Measurements from ENCODE around the gene C1QL4. TPM values are rescaled to one million over a fixed set of nuclear protein-coding genes. Genes with fewer than 3 reads are reported as not detected.

C1QL4 gene
- total RNA-seq, 4 donors from 2014 or later, result not detected

- no peaks in the 10 kb centered on the region for H3K9me3 ChIP-seq
- H3K4me1 ChIP-seq, result peaks cover 47 to 63% (median 54%) of the 10 kb centered on the region in 3 donors
- DNase-seq, result no peak
- peak overlapping the region; percentile 21 to 62 (median 40) for H3K4me3 ChIP-seq
- peaks cover 16 to 100% (median 25%) of the 10 kb centered on the region in 4 donors for H3K27me3 ChIP-seq
- H3K36me3 ChIP-seq, result no peaks in the 10 kb centered on the region
- H3K27ac ChIP-seq, result no peak overlapping the region
- TF ChIP-seq CTCF (IDR thresholded peaks at IDR 0.05) (no peak), POLR2A (IDR thresholded peaks at IDR 0.05) (no peak)
- intact Hi-C loops (cut with DNase I), result no loop called here
- WGBS, 2 donors, result 11% methylated on average over 3 of the region's 70 CpGs; no CpG with 5 or more reads in 1 of the 2 donors
These were observed 8.2 kb upstream of the C1QL4 start for GRCh38 chr12:49345051-49345824.

GRCh38 chr12:49344486-49345050, 7.6 kb upstream of the C1QL4 start:
- intact Hi-C loops (cut with DNase I), result no loop called here
- no peaks in the 10 kb centered on the region for H3K36me3 ChIP-seq
- H3K4me3 ChIP-seq, result peak overlapping the region in 2 of 4 donors; percentile 48 to 62
- peaks cover 47 to 63% (median 54%) of the 10 kb centered on the region in 3 donors for H3K4me1 ChIP-seq
- no peak for DNase-seq
- H3K27me3 ChIP-seq, result peaks cover 16 to 100% (median 25%) of the 10 kb centered on the region in 4 donors
- WGBS, 2 donors, result 25 to 30% methylated on average over 9 to 13 of the region's 15 CpGs
- TF ChIP-seq CTCF (IDR thresholded peaks at IDR 0.05) (no peak), POLR2A (IDR thresholded peaks at IDR 0.05) (no peak)
- no peak overlapping the region for H3K27ac ChIP-seq
- no peaks in the 10 kb centered on the region for H3K9me3 ChIP-seq

- no peak overlapping the region for H3K27ac ChIP-seq
- DNase-seq, result no peak
- H3K9me3 ChIP-seq, result no peaks in the 10 kb centered on the region
- 2 to 4% methylated on average over 9 to 12 of the region's 33 CpGs for WGBS, 2 donors
- H3K4me1 ChIP-seq, result peaks cover 47 to 60% (median 54%) of the 10 kb centered on the region in 3 donors
- intact Hi-C loops (cut with DNase I), result no loop called here
- H3K27me3 ChIP-seq, result peaks cover 16 to 100% (median 26%) of the 10 kb centered on the region in 4 donors
- peak overlapping the region; percentile 11 to 70 (median 44) for H3K4me3 ChIP-seq
- no peak for TF ChIP-seq CTCF (IDR thresholded peaks at IDR 0.05)
- no peak for TF ChIP-seq POLR2A (IDR thresholded peaks at IDR 0.05)
- H3K36me3 ChIP-seq, result no peaks in the 10 kb centered on the region
These were observed 6.1 kb upstream of the C1QL4 start for GRCh38 chr12:49342914-49343731.

GRCh38 chr12:49342066-49342913, 5.3 kb upstream of the C1QL4 start:
- H3K36me3 ChIP-seq, result no peaks in the 10 kb centered on the region
- H3K4me3 ChIP-seq, result peak overlapping the region; percentile 11 to 70 (median 44)
- no peak overlapping the region for H3K27ac ChIP-seq
- TF ChIP-seq CTCF (IDR thresholded peaks at IDR 0.05) (peak; percentile 71 to 77 (median 76)), POLR2A (IDR thresholded peaks at IDR 0.05) (no peak)
- no peaks in the 10 kb centered on the region for H3K9me3 ChIP-seq
- peaks cover 41 to 56% (median 47%) of the 10 kb centered on the region in 3 donors for H3K4me1 ChIP-seq
- peaks cover 14 to 100% (median 30%) of the 10 kb centered on the region in 4 donors for H3K27me3 ChIP-seq
- WGBS, 2 donors, result 3% methylated on average over 13 of the region's 58 CpGs; no CpG with 5 or more reads in 1 of the 2 donors
- no peak for DNase-seq
- intact Hi-C loops (cut with DNase I), result no loop called here

Measured in esophagus squamous epithelium (tissue), 5 donors.